Smooth muscle cell (in vitro differentiated cells): Measurements from ENCODE around the gene MAPKAP1. TPM values are rescaled to one million over a fixed set of nuclear protein-coding genes. Genes with fewer than 3 reads are reported as not detected.

Source experiments
- DNase-seq: peaks from one replicate; lab custom pipeline; 2025; ENCODE audit not compliant: unreplicated experiment; lab: John Stamatoyannopoulos, UW
- H2AFZ ChIP-seq: fragments of 200-600 bp; sonication (generic); 2 replicates; pipeline ENCODE4 v1.6.0; 2016; ENCODE audit warnings: antibody characterized with exemption, low read depth, mild to moderate bottlenecking
- H3F3A ChIP-seq: fragments of 200-600 bp; sonication (generic); 2 replicates; pipeline ENCODE4 v1.6.0; 2017; ENCODE audit warnings: antibody characterized with exemption, low read depth
- H3K27ac ChIP-seq: fragments of 200-600 bp; sonication (generic); 2 replicates; pipeline ENCODE4 v1.5.1; 2016; ENCODE audit warnings: low read depth, mild to moderate bottlenecking
- H3K27me3 ChIP-seq: fragments of 200-600 bp; sonication (generic); 2 replicates; pipeline ENCODE4 v1.6.1; 2016; ENCODE audit warnings: low read depth, mild to moderate bottlenecking
- H3K36me3 ChIP-seq: fragments of 200-600 bp; sonication (generic); 2 replicates; pipeline ENCODE4 v1.5.1; 2016; ENCODE audit warnings: low read depth
- H3K4me1 ChIP-seq: fragments of 200-600 bp; sonication (generic); 2 replicates; pipeline ENCODE4 v1.5.1; 2016; ENCODE audit warnings: low read depth
- H3K4me2 ChIP-seq: fragments of 200-600 bp; sonication (generic); 2 replicates; pipeline ENCODE4 v1.6.0; 2016; ENCODE audit warnings: mild to moderate bottlenecking
- H3K4me3 ChIP-seq: fragments of 200-600 bp; sonication (generic); 2 replicates; pipeline ENCODE4 v1.5.1; 2016; ENCODE audit warnings: mild to moderate bottlenecking
- H3K79me2 ChIP-seq: fragments of 200-600 bp; sonication (generic); 2 replicates; pipeline ENCODE4 v1.6.0; 2016; ENCODE audit warnings: low read depth, mild to moderate bottlenecking
- H3K9ac ChIP-seq: fragments of 200-600 bp; sonication (generic); 2 replicates; pipeline ENCODE4 v1.6.0; 2016; ENCODE audit warnings: low read depth
- H3K9me3 ChIP-seq: fragments of 200-600 bp; sonication (generic); replicated peaks from 2 replicates; pipeline ENCODE4 v1.5.1; 2016; ENCODE audit warnings: low read depth
- H4K20me1 ChIP-seq: fragments of 200-600 bp; sonication (generic); 2 replicates; pipeline ENCODE4 v1.6.0; 2016; ENCODE audit warnings: low read depth
- CTCF ChIP-seq: fragments of 200-600 bp; sonication (generic); IDR thresholded peaks from 2 replicates; pipeline ENCODE4 v1.5.1; 2017; ENCODE audit warnings: borderline replicate concordance, mild to moderate bottlenecking, antibody characterized with exemption; ENCODE audit not compliant: insufficient read depth, poor library complexity, severe bottlenecking
- WGBS: methylation state at CpG from one replicate; pipeline ENCODE4 v1.1.7; 2016; ENCODE audit warnings: low lambda C conversion rate; 5-methylcytosine and 5-hydroxymethylcytosine counted together
- polyA plus RNA-seq: library from polyadenylated mRNA; unstranded; fragments of >200 nt; fragmentation: Nextera tagmentation; extraction: Ambion mirVana; gene quantifications from 2 replicates; pipeline ENCODE4 v1.2.1, GENCODE V29; 2016
- total RNA-seq: library from RNA; depleted of rRNA; stranded (reverse); fragments of >200 nt; gene quantifications from 2 replicates; pipeline ENCODE4 v1.2.3, GENCODE V29; 2014

Gene MAPKAP1
- total and polyA plus RNA-seq, 2 experiments from 2014 or later: 50.1 to 74.5 TPM

GRCh38 chr9:125446561-125447094 lies 260.4 kb downstream of the MAPKAP1 start:
- no peaks in the 10 kb centered on the region for H3K79me2 ChIP-seq
- peaks cover 13% of the 10 kb centered on the region for H3K4me1 ChIP-seq
- no peaks in the 10 kb centered on the region for H3K36me3 ChIP-seq
- no peak overlapping the region for H3K9ac ChIP-seq
- H3K4me2 ChIP-seq: no peak overlapping the region
- H3K4me3 ChIP-seq: no peak overlapping the region
- no peaks in the 10 kb centered on the region for H3F3A ChIP-seq
- H3K27me3 ChIP-seq: no peaks in the 10 kb centered on the region
- TF ChIP-seq CTCF: no peak
- no peak overlapping the region for H3K27ac ChIP-seq
- no peaks in the 10 kb centered on the region for H3K9me3 ChIP-seq
- H4K20me1 ChIP-seq: no peaks in the 10 kb centered on the region
- WGBS: 86% methylated on average over 6 of the region's 6 CpGs
- no peak for DNase-seq
- H2AFZ ChIP-seq: no peak overlapping the region

- WGBS: 96% methylated on average over 8 of the region's 8 CpGs
- H2AFZ ChIP-seq: no peak overlapping the region
- no peaks in the 10 kb centered on the region for H4K20me1 ChIP-seq
- no peaks in the 10 kb centered on the region for H3K27me3 ChIP-seq
- no peaks in the 10 kb centered on the region for H3F3A ChIP-seq
- DNase-seq: no peak
- H3K4me2 ChIP-seq: no peak overlapping the region
- TF ChIP-seq CTCF: no peak
- H3K27ac ChIP-seq: no peak overlapping the region
- H3K79me2 ChIP-seq: no peaks in the 10 kb centered on the region
- peaks cover 13% of the 10 kb centered on the region for H3K4me1 ChIP-seq
- H3K9me3 ChIP-seq: no peaks in the 10 kb centered on the region
- no peak overlapping the region for H3K4me3 ChIP-seq
- no peak overlapping the region for H3K9ac ChIP-seq
- no peaks in the 10 kb centered on the region for H3K36me3 ChIP-seq
Observed at GRCh38 chr9:125444956-125445506, 262.0 kb downstream of the MAPKAP1 start.

- Histone ChIP-seq H4K20me1 (no peaks in the 10 kb centered on the region), H3K9ac (no peak overlapping the region), H3K4me1 (peaks cover 13% of the 10 kb centered on the region), H3F3A (no peaks in the 10 kb centered on the region), H3K27me3 (no peaks in the 10 kb centered on the region), H3K9me3 (no peaks in the 10 kb centered on the region), H3K79me2 (no peaks in the 10 kb centered on the region), H3K36me3 (no peaks in the 10 kb centered on the region), H3K4me2 (no peak overlapping the region), H3K4me3 (no peak overlapping the region), H3K27ac (no peak overlapping the region), H2AFZ (no peak overlapping the region)
- TF ChIP-seq CTCF: no peak
- WGBS: 95% methylated on average over 10 of the region's 10 CpGs
- DNase-seq: no peak
Observed at GRCh38 chr9:125444166-125444565, 262.8 kb downstream of the MAPKAP1 start.

- Histone ChIP-seq H3K79me2 (no peaks in the 10 kb centered on the region), H4K20me1 (no peaks in the 10 kb centered on the region), H3K4me3 (no peak overlapping the region), H3K4me2 (no peak overlapping the region), H3F3A (no peaks in the 10 kb centered on the region), H2AFZ (no peak overlapping the region), H3K9ac (no peak overlapping the region), H3K36me3 (no peaks in the 10 kb centered on the region), H3K27ac (no peak overlapping the region), H3K9me3 (no peaks in the 10 kb centered on the region), H3K4me1 (peaks cover 13% of the 10 kb centered on the region), H3K27me3 (no peaks in the 10 kb centered on the region)
- no peak for TF ChIP-seq CTCF
- no peak for DNase-seq
- WGBS: 93% methylated on average over 3 of the region's 8 CpGs
Observed at GRCh38 chr9:125443367-125443766, 263.6 kb downstream of the MAPKAP1 start.
